Inflammatory macrophage (primary cell): ENCODE results near the gene PDE4D.
"Not testable (repeated sequence)": the region's sequence is repeated elsewhere in the genome, so short reads cannot be mapped to it uniquely, and the experiment has no call there.

Experiments used
- DNase-seq, 2 donors: peaks; one replicate each; pipeline ENCODE4 v3.0.0-alpha.2; 2020 to 2022

The PDE4D gene

GRCh38 chr5:59458321-59458720 is 435.2 kb downstream of the PDE4D start:
- no peak for DNase-seq

DNA sequence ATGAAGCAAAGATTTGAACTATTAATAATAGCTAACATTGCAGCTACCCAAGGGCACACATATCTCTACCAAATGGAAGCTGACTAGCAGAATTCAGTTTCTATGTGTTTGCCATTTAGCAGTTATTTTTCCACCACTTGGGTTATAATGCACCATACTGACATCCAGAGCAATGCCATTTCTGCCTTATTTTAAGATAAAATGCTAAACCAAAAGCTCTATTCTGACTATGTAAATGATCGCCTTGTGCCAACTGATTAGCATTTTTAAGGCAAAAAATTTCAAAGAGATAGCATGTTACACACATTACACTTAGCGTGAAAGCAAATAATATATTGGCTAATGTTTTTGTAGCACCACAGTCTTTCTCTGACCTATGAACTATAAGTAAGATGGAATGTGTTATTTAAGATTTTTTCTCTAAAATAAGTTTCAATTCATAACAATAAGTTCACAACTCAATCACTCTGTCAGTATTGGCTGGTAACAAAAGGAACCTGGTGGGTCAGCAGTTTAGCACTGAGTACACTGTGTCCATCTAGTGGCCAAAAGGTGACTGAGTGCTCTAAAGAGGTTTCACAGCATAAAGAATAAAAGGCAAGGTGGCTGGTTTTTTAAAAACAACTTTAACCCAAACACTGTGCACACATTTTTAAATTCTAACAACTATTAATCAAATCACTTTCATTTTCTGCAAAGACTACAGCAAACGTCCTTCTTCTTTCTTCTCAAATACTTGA is 443.5 kb downstream of the PDE4D start:
- DNase-seq, result peak in 1 of 2 donors; percentile 1

DNA sequence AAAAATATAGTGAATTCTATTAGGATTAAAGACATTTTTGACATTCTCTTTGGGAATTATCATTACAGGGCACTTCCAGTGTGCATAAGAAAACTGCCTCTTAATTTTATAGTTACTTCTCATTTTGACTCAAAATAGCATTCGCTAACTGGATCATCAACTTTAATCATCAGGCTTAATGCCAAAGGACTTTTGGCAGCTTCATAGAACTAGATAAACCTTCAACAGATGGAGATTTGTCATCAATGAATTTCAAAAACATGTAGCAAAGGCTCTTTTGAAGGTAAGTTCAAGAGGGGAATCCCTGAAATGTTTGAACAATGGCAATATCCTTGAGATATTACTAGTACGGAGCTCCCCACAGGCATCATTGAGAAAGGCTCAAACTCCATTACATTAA is 447.2 kb downstream of the PDE4D start:
- DNase-seq, result no peak

GRCh38 chr5:59445741-59446140 is 447.8 kb downstream of the PDE4D start:
- DNase-seq, result no peak

DNA sequence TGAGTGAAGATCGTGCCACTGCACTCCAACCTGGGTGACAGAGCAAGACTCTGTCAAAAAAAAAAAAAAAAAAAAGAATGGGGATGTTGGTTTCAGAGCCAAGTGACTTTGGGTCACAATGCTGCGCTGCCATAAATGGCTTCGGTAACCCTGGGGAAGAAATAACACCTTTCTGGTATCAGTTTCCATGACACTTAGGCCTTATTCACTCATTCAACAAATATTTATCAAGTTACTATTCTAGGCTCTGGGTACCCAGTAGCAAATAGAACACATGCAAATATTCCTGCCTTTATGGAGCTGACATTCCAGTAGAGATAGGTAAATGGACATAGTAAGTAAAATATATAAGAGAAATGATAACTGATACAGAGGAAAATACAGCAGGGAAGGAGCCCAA is 454.2 kb downstream of the PDE4D start:
- no peak for DNase-seq

DNA sequence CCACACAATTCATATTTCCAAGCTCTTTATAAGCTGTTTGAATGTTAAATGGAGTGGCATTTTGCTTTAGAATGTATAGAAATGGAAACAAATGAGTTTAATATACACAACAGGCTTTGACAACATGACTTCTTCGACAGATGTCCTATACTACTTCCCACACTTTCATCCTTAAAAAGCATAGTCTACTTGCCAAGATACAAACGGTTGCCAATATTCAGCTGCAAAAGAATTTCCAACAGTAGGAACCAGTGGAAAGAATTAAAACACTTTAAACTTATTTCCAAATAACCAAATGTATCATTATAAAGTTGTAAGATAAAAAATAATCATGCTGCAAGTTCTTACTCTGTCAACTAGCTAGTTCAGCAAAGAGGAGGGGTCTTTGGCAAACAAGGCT is 456.4 kb downstream of the PDE4D start:
- no peak for DNase-seq

DNA sequence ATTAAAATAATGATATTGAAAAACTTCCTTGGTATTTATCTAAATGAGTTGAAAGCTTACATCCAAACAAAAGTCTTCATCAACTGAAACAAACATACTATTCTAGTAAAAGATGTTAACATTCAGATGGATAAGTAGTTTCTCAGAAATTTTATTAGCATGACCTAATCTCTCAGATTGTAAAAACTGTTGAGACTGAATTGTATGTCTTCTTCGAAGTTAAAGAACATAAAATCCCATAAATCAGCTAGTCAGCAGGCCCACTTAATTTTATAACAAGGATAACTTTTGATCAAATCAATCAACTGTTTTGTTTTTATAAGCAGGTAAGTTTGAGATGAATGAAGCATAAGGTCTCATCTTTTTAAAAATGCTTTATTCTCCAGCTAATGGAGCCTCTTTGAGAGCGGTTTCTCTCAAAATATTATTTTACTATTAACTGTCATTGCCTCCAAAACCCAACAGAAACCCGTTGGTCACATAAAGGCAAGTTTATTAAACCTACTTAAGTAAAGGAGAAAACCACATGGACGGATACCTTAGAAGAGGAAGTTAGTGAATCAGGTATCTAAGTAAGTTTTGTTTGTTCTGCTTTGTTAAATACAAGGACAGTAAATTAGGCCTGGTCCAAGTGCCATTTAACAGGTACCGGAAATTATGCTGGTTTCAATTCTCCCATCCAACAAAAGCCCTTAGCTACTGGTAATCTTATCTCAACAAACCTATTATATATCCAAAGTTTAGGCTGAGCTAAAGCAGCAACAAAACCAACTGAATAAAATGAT is 457.0 kb downstream of the PDE4D start:
- DNase-seq, result no peak

- DNase-seq, result no peak
Observed at GRCh38 chr5:59433174-59433573, 460.4 kb downstream of the PDE4D start.

- no peak for DNase-seq
Observed at GRCh38 chr5:59430066-59430685, 463.4 kb downstream of the PDE4D start.

GRCh38 chr5:59428391-59428790 is 465.1 kb downstream of the PDE4D start:
- no peak for DNase-seq

DNA sequence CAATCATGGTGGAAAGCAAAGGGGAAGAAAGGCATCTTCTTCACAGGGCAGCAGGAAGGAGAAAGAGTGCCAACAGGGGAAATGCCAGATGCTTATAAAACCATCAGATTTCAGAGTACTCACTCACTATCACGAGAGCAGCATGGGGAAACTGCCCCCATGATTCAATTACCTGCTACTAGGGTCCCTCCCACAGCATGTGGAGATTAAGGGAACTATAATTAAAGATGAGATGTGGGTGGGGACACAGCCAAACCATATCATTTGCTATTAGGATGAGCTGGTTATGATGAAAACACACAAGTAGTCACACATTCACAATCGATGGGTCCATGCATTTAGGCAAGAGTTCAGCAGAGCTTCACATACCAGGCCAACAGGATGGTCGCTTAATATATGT is 469.0 kb downstream of the PDE4D start:
- DNase-seq, result no peak

GRCh38 chr5:59423021-59423420 is 470.5 kb downstream of the PDE4D start:
- no peak for DNase-seq

DNA sequence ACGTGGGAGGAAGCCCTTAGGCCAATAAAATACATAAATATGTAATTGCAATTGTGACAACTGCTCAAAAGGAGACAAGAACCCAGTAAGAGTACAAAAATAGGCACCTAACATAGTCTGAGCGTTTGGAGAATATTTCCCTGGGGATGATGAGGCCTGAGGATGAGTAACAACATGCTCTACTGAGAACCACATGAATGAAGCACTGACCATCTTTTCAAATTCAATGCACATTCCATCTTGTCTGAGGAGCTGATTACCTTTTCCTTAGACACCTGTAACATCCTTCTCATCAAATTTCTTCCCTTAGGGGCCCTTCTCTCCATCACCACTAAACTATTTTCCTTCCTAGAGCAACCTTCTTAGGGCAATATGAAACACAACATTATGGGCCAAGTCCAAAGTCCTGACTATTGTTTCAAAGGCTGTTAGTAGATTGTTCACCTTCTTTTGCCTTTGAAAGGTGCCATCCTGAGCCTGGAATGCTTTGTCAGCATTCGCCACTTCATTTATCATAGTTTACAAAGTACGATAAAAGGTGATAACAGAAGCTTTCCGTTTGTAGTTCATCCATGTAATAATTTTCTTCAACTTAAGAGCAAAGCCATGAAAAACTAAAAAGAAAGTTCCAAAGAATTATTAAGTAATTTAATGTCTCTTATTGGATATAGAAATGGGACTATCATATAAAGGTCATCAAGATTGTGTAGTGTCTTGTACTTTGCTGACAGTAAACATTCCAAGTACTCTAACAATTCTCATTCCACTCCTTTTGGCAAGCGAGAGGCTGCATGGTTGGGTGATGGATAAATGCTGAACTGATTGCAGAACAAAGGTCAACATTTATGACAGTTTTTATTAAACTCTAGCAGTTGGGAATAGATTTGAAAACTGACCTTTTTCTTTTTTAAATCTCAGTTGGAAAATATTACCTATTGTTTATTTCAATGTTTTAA is 471.3 kb downstream of the PDE4D start:
- no peak for DNase-seq

- no peak for DNase-seq
Observed at GRCh38 chr5:59420596-59420995, 472.9 kb downstream of the PDE4D start.

GRCh38 chr5:59418808-59419207 is 474.7 kb downstream of the PDE4D start:
- DNase-seq, result no peak

DNA sequence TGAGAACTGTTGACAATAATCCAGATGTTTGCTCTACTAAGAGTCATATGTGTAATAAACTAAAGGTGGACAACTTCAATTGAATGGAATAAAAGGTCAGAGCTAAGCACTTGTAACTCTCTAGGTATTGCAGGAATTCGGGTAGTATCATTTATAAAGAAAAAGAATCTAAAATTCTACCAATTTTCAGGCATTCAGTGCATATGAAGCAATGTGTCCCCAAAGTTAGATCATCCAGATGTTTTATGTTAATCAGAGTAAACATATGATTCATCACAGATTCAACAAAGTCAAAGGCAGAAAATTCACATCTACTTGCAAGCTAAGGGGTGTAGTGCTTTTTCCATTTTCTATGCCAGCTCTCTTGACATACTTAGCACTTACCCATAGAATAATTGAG is 477.1 kb downstream of the PDE4D start:
- DNase-seq, result no peak

DNA sequence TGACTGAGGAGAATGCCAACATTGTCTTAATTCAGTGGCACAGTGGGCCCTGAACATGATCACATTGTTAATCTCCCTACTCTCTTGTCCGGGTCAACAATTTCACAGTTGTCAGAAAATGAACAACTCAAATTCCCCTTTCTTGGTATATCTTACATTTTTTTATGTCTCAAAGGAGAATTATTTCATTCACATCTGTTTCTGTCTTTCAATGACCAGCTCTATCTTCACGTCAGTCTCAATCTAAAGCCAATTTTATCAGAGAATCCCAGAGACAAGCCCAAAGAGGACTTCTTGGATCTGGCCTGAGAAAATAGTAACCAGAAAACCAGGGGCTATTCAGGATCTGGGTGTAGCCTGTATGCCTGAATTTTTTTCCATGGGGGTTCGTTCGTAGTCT is 477.5 kb downstream of the PDE4D start:
- no peak for DNase-seq

DNA sequence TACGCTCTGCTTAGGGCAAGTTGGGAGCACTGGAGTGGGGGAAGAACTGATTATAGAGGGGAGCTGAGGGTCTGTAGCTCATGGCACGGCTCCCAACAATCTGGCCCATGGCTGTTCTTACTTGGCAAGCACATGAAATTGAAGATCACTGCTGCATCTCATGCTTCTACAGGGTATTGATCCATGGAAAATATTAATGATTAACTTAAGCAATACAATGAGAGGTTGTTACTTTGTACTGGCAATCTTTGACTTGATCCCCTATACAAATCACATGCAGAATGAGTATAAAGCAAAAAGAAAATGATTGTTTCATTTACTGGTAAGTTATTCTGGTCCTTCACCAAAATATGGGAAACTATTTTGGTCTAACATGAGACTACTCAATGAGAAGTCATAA is 481.1 kb downstream of the PDE4D start:
- DNase-seq, result no peak

DNA sequence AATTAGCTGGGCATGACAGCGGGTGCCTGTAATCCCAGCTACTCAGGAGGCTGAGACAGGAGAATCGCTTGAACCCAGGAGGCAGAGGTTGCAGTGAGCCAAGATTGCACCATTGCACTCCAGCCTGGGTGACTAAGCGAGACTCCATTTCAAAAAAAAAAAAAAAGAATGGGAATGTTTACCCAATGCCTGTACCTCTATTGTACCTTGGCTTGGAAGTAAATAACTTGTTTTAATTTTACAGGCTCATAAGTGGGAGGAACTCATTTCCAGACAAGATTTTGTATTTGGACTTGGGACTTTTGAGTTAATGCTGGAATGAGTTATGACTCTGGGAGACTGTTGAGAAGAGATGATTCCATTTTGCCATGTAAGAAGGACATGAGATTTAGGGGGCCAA is 484.5 kb downstream of the PDE4D start:
- DNase-seq, result not testable (repeated sequence)

GRCh38 chr5:59407967-59408366 is 485.6 kb downstream of the PDE4D start:
- no peak for DNase-seq

DNA sequence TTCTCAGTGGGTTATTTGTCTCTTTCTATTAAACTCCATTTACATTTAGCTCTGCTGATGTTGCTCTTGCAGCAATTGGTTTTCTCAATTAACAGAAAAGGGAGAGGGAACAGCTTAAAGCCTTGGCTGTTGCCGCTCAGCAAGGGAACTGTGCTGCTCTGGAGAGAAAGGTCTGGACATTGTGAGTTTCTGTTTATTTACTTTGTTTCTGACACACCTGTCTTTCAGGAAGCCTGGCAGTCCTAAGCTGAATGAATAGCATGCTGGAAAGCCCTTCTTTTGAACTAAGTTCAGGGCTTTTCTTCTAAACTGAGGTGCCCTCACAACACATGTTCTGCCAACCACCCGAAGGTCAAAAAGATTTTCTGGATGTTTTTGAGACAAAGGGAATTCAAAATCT is 491.9 kb downstream of the PDE4D start:
- no peak for DNase-seq

DNA sequence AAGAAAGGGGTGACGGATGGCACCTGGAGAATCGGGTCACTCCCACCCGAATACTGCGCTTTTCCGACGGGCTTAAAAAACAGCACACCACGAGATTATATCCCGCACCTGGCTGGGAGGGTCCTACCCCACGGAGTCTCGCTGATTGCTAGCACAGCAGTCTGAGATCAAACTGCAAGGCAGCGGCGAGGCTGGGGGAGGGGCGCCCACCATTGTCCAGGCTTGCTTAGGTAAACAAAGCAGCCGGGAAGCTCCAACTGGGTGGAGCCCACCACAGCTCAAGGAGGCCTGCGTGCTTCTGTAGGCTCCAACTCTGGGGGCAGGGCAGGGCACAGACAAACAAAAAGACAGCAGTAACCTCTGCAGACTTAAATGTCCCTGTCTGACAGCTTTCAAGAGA is 498.6 kb downstream of the PDE4D start:
- not testable (repeated sequence) for DNase-seq
